GM18907 (cell line): ENCODE measurements around the gene OSBPL1A.

ENCODE experiments used
- ATAC-seq: cut with Tn5 transposase; IDR thresholded peaks from one replicate; pipeline ENCODE4 v1.9.1; 2021; ENCODE audit warnings: mild to moderate bottlenecking, moderate library complexity; ENCODE audit not compliant: unreplicated experiment

Gene OSBPL1A

GRCh38 chr18:24230766-24231165 lies 166.9 kb downstream of the OSBPL1A start:
- no peak for ATAC-seq

DNA sequence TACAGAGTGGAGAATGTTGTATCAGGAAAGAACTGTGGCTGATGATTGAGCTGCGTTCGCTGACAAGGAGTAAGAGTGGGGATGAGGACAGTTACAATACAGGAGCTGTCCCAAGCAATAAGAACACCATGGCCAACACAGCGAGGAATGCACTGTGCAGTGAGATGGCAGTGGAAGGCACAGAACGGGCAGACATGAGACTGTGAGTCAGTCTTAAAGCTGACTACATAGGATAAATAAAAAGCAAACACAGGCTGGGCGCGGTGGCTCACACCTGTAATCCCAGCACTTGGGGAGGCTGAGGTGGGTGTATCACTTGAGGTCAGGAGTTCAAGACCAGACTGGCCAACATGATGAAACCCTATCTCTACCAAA lies 169.0 kb downstream of the OSBPL1A start:
- no peak for ATAC-seq

- no peak for ATAC-seq
Observed at GRCh38 chr18:24227977-24228666, 169.5 kb downstream of the OSBPL1A start.

- no peak for ATAC-seq
Observed at GRCh38 chr18:24220318-24220688, 177.3 kb downstream of the OSBPL1A start.

DNA sequence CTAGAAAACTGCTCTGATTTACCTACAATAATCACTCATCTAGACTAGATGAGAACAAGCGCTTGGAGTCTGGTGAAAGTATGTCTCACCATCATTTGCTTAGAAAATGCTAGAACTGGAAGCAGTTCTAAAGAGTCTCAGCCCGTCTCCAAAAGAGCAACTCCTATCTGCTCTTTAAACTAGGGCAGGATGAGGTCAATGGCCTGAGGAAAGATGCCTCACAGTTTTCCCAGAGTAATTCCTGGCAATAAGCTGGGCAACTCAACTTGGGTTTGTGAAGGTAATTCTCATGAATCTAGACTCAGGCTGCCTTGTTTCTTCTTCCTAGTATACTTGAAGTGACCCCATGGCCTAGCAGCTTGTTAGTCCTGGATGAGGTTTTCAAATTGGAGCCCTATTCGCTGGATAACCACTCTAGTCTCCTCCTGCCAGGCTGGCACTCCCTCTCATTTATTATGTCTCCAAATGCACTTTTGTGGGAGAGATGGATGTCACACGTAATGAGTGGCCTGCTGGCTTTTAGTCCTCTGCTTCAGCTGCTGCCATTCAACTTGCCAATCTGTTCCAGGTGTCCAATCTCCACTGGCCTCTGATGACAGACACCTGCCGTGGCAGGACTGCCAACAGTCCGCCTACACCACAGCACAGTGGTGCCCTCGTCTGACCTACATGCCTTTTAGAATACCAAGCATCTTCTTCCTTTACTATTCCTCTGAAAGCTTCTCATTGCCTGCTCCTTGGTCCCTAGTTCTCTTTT lies 177.9 kb downstream of the OSBPL1A start:
- ATAC-seq: no peak

GRCh38 chr18:24214913-24215312 lies 182.7 kb downstream of the OSBPL1A start:
- ATAC-seq: no peak

- ATAC-seq: no peak
Observed at GRCh38 chr18:24214144-24214543, 183.5 kb downstream of the OSBPL1A start.

DNA sequence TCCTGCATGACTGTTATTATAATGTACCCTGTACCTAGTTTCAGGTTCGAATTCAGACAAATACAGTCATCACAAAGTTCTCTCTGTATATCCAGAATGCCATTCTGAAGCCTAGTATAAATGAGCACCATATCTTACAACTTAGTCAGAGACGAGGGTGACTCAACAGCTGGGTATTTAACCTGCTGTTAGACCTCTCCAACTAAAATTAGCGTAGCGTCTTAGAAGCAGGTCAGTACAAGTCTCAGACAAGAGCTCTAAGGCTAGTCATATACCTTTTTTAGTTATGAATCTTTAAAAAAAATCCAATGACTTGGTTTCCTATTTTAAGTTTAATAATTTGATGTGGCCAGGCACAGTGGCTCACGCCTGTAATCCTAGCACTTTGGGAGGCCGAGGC lies 184.7 kb downstream of the OSBPL1A start:
- ATAC-seq: no peak

- no peak for ATAC-seq
Observed at GRCh38 chr18:24209558-24209957, 188.1 kb downstream of the OSBPL1A start.

GRCh38 chr18:24208270-24209035 lies 189.2 kb downstream of the OSBPL1A start:
- no peak for ATAC-seq

DNA sequence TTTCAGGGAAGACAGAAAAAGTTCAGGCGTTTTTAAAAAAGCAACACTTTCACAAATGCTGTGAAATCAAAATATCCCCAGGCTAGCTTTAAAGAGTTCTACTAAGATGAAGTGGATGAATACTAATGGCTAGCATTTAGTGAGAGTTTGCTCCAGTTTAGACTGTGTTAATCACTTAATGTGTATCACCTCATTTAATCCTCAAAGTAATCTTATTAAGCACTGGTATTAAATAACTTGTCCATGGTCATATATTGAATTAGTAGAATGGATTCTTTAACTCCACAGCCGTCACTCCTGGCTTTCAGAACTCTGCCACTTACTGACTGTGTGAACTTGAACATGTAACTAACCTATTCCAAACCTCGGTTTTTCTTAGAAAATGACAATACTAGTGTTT lies 192.7 kb downstream of the OSBPL1A start:
- ATAC-seq: no peak

DNA sequence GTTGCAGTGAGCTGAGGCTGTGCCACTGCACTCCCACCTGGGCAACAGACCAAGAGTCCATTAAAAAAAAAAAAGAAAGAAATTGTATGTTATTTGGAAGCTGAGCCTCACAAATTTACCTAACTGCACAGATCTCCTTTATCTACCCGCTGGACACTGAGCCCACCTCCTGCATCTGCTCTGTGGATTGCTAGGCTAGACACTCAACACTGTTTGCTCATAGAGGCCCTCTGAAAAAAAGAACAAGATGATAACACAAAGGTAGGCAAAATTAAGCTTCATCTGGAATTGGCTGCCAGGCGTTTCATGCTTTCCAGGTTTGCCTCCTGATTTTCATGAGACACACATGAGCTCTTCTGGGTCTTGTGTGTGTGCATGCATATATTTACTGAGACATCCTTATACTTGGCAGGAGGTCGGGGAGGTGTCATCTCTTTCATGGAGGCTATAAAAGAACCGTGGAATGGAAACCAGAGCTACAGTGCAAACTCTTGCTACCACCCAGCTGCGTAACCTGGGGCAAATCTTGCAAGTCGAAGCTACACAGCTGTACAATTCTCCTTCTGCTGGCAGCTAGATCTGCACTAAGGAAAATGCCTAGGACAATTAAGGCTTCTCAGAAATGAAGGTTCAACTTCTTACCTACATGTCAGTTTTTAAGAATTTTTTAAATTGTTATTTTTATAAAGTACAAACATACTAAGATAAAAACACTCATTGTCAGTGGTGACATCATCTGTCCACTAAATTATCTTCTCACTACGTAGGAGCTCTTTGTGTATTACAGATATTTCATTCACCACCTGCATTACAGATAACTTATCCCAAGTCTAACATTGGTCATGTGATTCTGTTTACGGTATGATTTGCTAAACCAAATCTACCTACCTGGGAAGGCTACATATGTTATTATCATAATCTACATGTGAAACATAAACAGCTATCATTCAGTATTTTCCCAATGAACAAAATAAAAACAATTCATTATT lies 195.6 kb downstream of the OSBPL1A start:
- no peak for ATAC-seq

DNA sequence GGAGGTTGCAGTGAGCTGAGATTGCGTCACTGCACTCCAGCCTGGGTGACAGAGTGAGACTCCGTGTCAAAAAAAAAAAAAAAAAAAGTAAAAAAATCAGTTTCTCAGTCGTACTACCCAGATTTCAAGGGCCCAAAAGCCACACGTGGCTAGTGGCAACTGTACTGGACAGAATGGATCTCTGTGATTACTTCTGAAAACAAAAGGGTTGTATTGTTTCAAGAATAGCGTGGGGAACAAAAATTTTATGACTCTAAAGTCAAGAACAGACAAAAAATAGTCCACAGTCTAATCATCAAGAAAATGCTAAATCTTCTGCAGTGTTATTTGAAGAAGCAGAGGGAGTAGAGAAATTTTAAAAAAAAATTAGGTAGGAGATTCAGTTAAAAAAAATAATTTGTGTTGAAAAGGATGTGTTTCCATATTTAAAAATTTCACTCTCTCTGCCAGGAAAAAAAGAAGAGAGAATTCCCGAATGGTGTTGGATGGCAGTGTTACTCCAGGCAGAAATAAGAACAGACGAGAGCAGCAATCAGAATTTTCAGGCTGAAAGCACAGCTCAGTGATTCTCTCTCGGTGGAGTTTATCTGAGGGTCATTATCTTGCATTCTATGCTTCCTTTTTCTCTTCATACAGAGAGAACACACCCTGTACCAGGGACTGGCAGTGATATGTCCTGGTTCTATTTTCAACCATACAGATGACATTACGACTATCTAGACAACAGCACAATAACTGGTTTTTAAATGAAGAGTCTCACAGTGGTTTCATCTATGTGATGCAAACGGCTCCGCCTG lies 196.9 kb downstream of the OSBPL1A start:
- ATAC-seq: no peak

- ATAC-seq: no peak
Observed at GRCh38 chr18:24199372-24199962, 198.2 kb downstream of the OSBPL1A start.

DNA sequence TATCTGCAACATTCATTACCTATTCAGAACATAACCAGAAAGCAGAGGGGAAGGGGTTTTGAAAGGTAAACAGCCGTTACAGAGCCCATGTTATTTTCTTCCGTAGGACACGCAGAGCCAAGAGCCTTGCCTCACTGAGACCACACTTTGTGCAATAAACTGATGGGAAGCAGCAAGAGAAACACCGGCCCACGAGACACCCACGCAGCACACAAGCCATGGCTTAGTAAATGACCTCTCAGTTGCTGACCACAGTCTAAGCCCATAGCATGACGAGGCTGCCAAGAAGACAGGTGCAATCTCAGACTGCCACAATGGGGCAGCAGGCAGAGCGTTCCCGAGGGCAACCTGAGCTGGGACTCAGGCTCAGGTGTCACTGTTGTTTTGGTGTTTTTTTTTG lies 199.2 kb downstream of the OSBPL1A start:
- ATAC-seq: no peak

- no peak for ATAC-seq
Observed at GRCh38 chr18:24197412-24197811, 200.2 kb downstream of the OSBPL1A start.

GRCh38 chr18:24196764-24197163 lies 200.9 kb downstream of the OSBPL1A start:
- no peak for ATAC-seq

GRCh38 chr18:24195296-24196053 lies 202.1 kb downstream of the OSBPL1A start:
- ATAC-seq: no peak

DNA sequence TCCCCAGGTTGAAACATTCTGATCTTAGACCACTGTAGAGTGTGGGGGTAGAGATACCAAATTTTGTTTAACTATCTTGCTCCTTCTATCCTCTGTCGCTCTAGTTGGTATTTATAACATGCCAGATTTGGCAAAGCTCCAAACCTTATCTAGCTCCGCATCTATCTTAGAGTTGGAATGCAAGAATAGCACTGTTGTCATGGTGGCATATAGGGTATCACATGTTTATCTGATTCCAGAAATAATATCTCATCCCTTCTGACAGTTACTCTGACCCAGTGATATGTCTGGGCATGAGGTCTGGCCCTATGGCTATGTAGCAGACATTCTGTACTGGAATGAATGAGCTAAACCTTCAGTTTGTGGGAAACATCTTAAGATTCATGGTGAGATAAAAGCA lies 207.0 kb downstream of the OSBPL1A start:
- no peak for ATAC-seq
